Smooth muscle cell (in vitro differentiated cells): Measurements from ENCODE around the gene TFAP2D. TPM values are rescaled to one million over a fixed set of nuclear protein-coding genes. Genes with fewer than 3 reads are reported as not detected.
A peak's percentile ranks its signal among the peaks of the same experiment; 100 is the strongest.

Source experiments
- DNase-seq: peaks from one replicate; lab custom pipeline; 2025; ENCODE audit not compliant: unreplicated experiment; lab: John Stamatoyannopoulos, UW
- H2AFZ ChIP-seq: fragments of 200-600 bp; sonication (generic); 2 replicates; pipeline ENCODE4 v1.6.0; 2016; ENCODE audit warnings: antibody characterized with exemption, low read depth, mild to moderate bottlenecking
- H3F3A ChIP-seq: fragments of 200-600 bp; sonication (generic); 2 replicates; pipeline ENCODE4 v1.6.0; 2017; ENCODE audit warnings: antibody characterized with exemption, low read depth
- H3K27ac ChIP-seq: fragments of 200-600 bp; sonication (generic); 2 replicates; pipeline ENCODE4 v1.5.1; 2016; ENCODE audit warnings: low read depth, mild to moderate bottlenecking
- H3K27me3 ChIP-seq: fragments of 200-600 bp; sonication (generic); 2 replicates; pipeline ENCODE4 v1.6.1; 2016; ENCODE audit warnings: low read depth, mild to moderate bottlenecking
- H3K36me3 ChIP-seq: fragments of 200-600 bp; sonication (generic); 2 replicates; pipeline ENCODE4 v1.5.1; 2016; ENCODE audit warnings: low read depth
- H3K4me1 ChIP-seq: fragments of 200-600 bp; sonication (generic); 2 replicates; pipeline ENCODE4 v1.5.1; 2016; ENCODE audit warnings: low read depth
- H3K4me2 ChIP-seq: fragments of 200-600 bp; sonication (generic); 2 replicates; pipeline ENCODE4 v1.6.0; 2016; ENCODE audit warnings: mild to moderate bottlenecking
- H3K4me3 ChIP-seq: fragments of 200-600 bp; sonication (generic); 2 replicates; pipeline ENCODE4 v1.5.1; 2016; ENCODE audit warnings: mild to moderate bottlenecking
- H3K79me2 ChIP-seq: fragments of 200-600 bp; sonication (generic); 2 replicates; pipeline ENCODE4 v1.6.0; 2016; ENCODE audit warnings: low read depth, mild to moderate bottlenecking
- H3K9ac ChIP-seq: fragments of 200-600 bp; sonication (generic); 2 replicates; pipeline ENCODE4 v1.6.0; 2016; ENCODE audit warnings: low read depth
- H3K9me3 ChIP-seq: fragments of 200-600 bp; sonication (generic); replicated peaks from 2 replicates; pipeline ENCODE4 v1.5.1; 2016; ENCODE audit warnings: low read depth
- H4K20me1 ChIP-seq: fragments of 200-600 bp; sonication (generic); 2 replicates; pipeline ENCODE4 v1.6.0; 2016; ENCODE audit warnings: low read depth
- CTCF ChIP-seq: fragments of 200-600 bp; sonication (generic); IDR thresholded peaks from 2 replicates; pipeline ENCODE4 v1.5.1; 2017; ENCODE audit warnings: borderline replicate concordance, mild to moderate bottlenecking, antibody characterized with exemption; ENCODE audit not compliant: insufficient read depth, poor library complexity, severe bottlenecking
- WGBS: methylation state at CpG from one replicate; pipeline ENCODE4 v1.1.7; 2016; ENCODE audit warnings: low lambda C conversion rate; 5-methylcytosine and 5-hydroxymethylcytosine counted together
- polyA plus RNA-seq: library from polyadenylated mRNA; unstranded; fragments of >200 nt; fragmentation: Nextera tagmentation; extraction: Ambion mirVana; gene quantifications from 2 replicates; pipeline ENCODE4 v1.2.1, GENCODE V29; 2016
- total RNA-seq: library from RNA; depleted of rRNA; stranded (reverse); fragments of >200 nt; gene quantifications from 2 replicates; pipeline ENCODE4 v1.2.3, GENCODE V29; 2014

Gene TFAP2D
- total and polyA plus RNA-seq, 2 experiments from 2014 or later = not detected

GRCh38 chr6:50762798-50763197 lies 49.5 kb downstream of the TFAP2D start:
- no peak for DNase-seq
- Histone ChIP-seq H3K79me2 (no peaks in the 10 kb centered on the region), H3K9ac (no peak overlapping the region), H3K36me3 (no peaks in the 10 kb centered on the region), H2AFZ (no peak overlapping the region), H3K4me2 (no peak overlapping the region), H3K4me3 (no peak overlapping the region), H3F3A (no peaks in the 10 kb centered on the region), H3K9me3 (no peaks in the 10 kb centered on the region), H3K27me3 (peaks cover 6% of the 10 kb centered on the region), H4K20me1 (no peaks in the 10 kb centered on the region), H3K27ac (no peak overlapping the region), H3K4me1 (no peaks in the 10 kb centered on the region)
- 86% methylated on average over 3 of the region's 3 CpGs for WGBS
- TF ChIP-seq CTCF = no peak

- H3F3A ChIP-seq = no peaks in the 10 kb centered on the region
- no peak for TF ChIP-seq CTCF
- H3K4me3 ChIP-seq = no peak overlapping the region
- no peaks in the 10 kb centered on the region for H4K20me1 ChIP-seq
- H2AFZ ChIP-seq = no peak overlapping the region
- no peak for DNase-seq
- H3K4me2 ChIP-seq = no peak overlapping the region
- H3K9me3 ChIP-seq = no peaks in the 10 kb centered on the region
- H3K4me1 ChIP-seq = no peaks in the 10 kb centered on the region
- no peaks in the 10 kb centered on the region for H3K27me3 ChIP-seq
- no peak overlapping the region for H3K9ac ChIP-seq
- no peaks in the 10 kb centered on the region for H3K36me3 ChIP-seq
- H3K79me2 ChIP-seq = no peaks in the 10 kb centered on the region
- no peak overlapping the region for H3K27ac ChIP-seq
Measured at GRCh38 chr6:50778696-50779095, 65.4 kb downstream of the TFAP2D start.

- WGBS = 96% methylated on average over 5 of the region's 5 CpGs
- no peaks in the 10 kb centered on the region for H3F3A ChIP-seq
- TF ChIP-seq CTCF = no peak
- H2AFZ ChIP-seq = no peak overlapping the region
- no peak overlapping the region for H3K9ac ChIP-seq
- no peaks in the 10 kb centered on the region for H3K79me2 ChIP-seq
- no peaks in the 10 kb centered on the region for H3K9me3 ChIP-seq
- no peak overlapping the region for H3K4me2 ChIP-seq
- H3K36me3 ChIP-seq = no peaks in the 10 kb centered on the region
- DNase-seq = no peak
- no peak overlapping the region for H3K4me3 ChIP-seq
- no peak overlapping the region for H3K27ac ChIP-seq
- no peaks in the 10 kb centered on the region for H3K27me3 ChIP-seq
- no peaks in the 10 kb centered on the region for H3K4me1 ChIP-seq
- H4K20me1 ChIP-seq = no peaks in the 10 kb centered on the region
Measured at GRCh38 chr6:50780382-50780781, 67.1 kb downstream of the TFAP2D start.

DNA sequence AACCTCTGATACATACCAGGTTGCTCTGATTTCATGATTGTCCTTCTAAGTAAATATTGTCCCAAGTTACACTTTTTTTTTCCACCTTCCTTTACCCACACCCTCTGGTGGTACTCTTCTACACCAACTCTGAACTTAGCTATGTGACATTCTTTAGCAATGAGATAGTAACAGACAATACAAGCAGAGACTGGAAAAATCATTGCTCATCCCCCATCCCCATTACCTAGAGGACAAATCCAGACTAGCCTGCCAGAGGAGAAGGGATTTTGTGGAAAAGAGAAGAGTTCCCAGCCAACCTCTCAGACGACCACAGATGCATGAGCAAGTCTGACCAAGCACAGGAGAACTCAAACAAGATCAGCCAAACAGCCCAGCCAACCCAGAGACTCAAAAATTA lies 72.6 kb downstream of the TFAP2D start:
- no peaks in the 10 kb centered on the region for H3F3A ChIP-seq
- H4K20me1 ChIP-seq = no peaks in the 10 kb centered on the region
- H3K4me1 ChIP-seq = no peaks in the 10 kb centered on the region
- H3K79me2 ChIP-seq = no peaks in the 10 kb centered on the region
- peak overlapping the region; percentile 65 for H3K27ac ChIP-seq
- no peaks in the 10 kb centered on the region for H3K36me3 ChIP-seq
- H3K27me3 ChIP-seq = no peaks in the 10 kb centered on the region
- no peaks in the 10 kb centered on the region for H3K9me3 ChIP-seq
- no peak overlapping the region for H3K9ac ChIP-seq
- 39% methylated on average over 1 of the region's 1 CpG for WGBS
- no peak overlapping the region for H2AFZ ChIP-seq
- no peak overlapping the region for H3K4me2 ChIP-seq
- no peak for DNase-seq
- TF ChIP-seq CTCF = no peak
- H3K4me3 ChIP-seq = no peak overlapping the region
